ENCODE results near the gene KIAA1671. TPM values are rescaled to one million over a fixed set of nuclear protein-coding genes. Genes with fewer than 3 reads are reported as not detected.
A peak's percentile ranks its signal among the peaks of the same experiment; 100 is the strongest.

KIAA1671 gene
- total RNA-seq, 1 donor from 2014 or later, result 12.8 TPM

GRCh38 chr22:24996420-24996952 is 44.0 kb downstream of the KIAA1671 start:
- peak; percentile 48 for ATAC-seq
- no peak for DNase-seq (ENCODE audit: missing footprints)
- intact Hi-C loops (cut with DNase I), result no loop called here

DNA sequence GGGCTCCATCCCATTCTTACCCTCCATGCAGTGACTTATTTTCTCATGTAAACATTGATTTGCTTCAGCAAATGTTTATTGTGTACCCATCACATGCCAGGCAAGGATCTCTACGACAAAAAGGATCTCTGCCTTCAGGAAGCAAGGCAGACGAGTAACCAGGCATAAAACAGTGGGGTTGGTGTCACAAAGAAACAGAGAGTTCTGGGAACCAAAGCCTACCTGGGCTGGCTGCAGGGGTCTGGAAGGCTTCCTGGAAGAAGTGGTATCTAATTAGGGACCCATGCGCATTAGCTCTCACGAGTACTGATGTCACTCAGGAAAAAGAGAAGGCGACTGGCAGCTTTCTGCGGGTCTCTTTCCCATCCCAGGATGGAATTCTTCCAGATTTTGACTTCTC is 44.5 kb downstream of the KIAA1671 start:
- intact Hi-C loops (cut with DNase I), result no loop called here
- DNase-seq (ENCODE audit: missing footprints) (no peak), ATAC-seq (no peak)

DNA sequence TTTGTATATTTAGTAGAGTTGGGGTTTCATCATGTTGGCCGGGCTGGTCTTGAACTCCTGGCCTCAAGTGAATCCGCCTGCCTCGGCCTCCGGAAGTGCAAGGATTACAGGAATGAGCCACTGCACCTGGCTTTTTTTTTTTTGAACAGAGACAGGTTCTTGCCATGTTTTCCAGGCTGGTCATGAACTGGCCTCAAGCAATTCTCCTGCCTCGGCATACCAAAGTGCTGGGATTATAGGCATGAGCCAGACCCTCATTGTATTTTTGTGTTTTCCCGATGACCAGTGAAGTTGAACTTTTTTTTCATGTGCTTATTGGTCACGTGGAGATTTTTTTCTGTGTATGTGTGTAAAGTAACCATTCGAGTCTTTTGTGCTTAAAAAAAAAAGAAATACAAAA is 48.2 kb downstream of the KIAA1671 start:
- ATAC-seq, result no peak
- no peak for DNase-seq (ENCODE audit: missing footprints)
- intact Hi-C loops (cut with DNase I), result no loop called here

DNA sequence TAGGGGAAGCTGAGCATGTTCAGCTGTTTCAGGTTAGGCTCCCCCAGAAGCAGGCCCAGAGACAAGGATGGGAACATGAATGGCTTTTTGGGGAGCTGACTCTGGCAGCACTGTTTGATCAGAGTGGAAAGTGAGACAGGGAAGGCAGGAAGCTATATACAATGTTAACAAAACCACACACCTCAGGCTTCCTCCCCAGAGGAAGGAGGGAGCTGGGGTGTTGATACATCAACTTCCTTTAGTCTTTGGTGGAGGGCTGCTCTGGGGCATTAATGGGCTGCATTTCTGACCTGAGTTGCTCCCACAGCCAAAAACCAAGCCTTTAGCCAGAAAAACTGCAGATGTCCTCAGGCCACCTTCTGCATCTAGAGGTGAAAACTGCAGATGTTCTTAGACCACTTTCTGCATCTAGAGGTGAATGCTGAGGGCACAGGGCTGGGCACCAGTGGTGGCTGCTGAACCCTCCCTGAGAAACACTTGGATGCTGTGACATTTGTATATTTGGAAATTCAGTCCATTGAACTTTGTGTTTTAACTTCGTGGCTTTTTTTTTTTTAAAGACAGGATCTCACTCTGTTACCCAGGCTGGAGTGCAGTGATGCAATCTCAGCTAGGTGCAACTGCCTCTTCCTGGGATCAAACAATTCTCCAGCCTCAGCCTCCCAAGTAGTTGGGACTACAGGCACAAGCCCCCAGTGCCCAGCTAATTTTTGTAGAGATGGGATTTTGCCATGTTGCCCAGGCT is 49.9 kb downstream of the KIAA1671 start:
- ATAC-seq (no peak), DNase-seq (ENCODE audit: missing footprints) (no peak)
- intact Hi-C loops (cut with DNase I), result no loop called here

DNA sequence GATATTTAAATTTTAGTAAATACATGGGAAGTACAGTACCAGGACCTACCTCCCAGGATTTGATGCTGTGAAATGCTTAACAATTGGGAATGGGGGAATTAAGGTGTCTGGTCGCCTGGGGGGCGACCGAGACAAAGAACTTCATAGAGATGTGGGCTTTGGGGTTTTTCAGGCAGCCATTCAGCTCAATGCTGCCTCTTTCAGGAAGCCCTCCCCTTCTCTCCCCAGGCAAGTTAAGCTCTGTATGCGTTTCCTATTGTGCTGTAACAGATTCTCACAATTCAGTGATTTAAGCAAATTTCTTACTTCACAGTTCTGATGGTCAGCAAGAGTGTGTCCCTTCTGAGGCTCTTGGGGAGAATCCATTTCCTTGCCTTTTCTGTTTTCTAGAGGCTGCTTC is 53.8 kb downstream of the KIAA1671 start:
- DNase-seq (ENCODE audit: missing footprints), result no peak
- no peak for ATAC-seq
- intact Hi-C loops (cut with DNase I), result no loop called here

- DNase-seq (ENCODE audit: missing footprints) (no peak), ATAC-seq (no peak)
- intact Hi-C loops (cut with DNase I), result no loop called here
Observed at GRCh38 chr22:25007444-25008106, 55.1 kb downstream of the KIAA1671 start.

DNA sequence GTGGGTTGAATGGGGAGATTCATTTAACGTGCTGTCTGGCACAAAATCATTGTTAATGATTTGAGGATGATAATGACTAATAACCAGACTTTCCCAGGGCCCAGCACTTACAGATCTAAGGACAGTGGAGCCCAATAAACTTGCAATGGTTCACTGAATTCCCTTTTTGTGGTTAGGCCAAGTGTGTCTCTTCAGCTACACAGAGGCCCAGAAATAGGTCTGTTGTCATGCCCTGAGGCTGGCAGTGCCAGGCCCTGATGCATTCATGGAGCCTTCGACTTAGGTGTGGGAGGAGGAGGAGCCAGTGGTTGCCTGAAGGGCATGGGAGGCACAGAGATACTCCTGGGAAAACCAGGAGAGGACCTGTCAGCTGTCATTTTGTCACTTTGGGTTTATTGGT is 56.1 kb downstream of the KIAA1671 start:
- DNase-seq (ENCODE audit: missing footprints), result no peak
- intact Hi-C loops (cut with DNase I), result no loop called here
- peak; percentile 85 for ATAC-seq

DNA sequence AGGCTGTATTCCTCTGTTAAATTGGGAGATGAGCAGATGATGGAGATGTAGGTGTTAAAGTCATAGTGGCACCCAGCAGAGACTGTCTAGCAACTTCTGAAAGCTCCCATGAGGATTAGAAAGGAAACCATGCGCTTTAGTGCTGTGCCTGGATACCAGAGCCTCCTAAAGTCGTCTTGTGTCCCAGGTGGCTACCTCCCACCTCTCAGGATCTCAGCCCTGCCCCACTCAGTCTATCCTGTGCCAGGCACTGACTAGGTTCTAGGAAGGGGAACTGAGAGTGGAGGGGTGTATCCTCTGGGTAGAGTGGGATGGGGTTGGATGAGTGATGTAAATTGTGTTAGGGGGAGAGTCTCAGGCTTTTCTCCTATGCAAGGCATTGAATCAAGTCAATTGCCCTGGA is 60.2 kb downstream of the KIAA1671 start:
- intact Hi-C loops (cut with DNase I), result no loop called here
- DNase-seq (ENCODE audit: missing footprints) (no peak), ATAC-seq (no peak)

- DNase-seq (ENCODE audit: missing footprints) (no peak), ATAC-seq (peak; percentile 53)
- intact Hi-C loops (cut with DNase I), result no loop called here
Observed at GRCh38 chr22:25013607-25014006, 61.1 kb downstream of the KIAA1671 start.

DNA sequence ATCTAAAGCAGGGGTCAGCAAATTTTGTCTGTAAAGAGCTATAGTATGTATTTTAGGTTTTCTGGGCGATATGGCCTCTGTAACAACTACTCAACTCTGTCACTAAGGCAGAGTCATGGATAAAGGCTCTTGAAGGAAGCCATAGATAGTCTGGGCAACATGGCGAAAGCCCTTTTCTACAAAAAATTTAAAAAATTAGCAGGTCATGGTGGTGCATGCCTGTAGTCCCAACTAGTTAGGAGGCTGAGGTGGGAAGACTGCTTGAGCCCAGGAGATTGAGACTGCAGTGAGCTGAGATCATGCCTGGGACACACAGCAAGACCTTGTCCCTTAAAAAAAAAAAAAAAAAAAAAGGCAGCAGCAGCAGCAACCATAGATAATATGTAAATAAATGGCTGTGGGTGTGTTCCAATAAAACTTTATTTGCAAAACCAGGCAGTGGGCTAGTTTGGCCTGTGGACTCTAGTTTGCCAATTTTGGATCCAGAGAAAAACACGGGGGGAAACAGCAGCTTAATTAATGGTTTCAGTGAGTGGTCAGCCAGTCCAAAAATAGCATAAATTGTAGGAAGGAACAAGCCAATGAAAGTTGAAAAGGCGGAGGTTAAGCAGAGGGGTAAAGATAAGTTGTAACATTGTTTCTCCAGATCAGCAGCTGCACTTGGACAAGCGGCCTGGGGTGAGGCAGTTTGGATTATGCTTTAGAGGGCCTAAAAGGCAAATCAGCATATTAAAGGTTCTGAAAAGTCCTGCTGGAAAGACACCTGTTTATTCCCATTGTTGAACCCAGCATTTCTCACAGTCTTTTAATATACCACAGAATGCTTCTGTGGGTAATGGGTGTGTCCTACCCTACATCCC is 62.6 kb downstream of the KIAA1671 start:
- intact Hi-C loops (cut with DNase I), result no loop called here
- ATAC-seq (no peak), DNase-seq (ENCODE audit: missing footprints) (no peak)

DNA sequence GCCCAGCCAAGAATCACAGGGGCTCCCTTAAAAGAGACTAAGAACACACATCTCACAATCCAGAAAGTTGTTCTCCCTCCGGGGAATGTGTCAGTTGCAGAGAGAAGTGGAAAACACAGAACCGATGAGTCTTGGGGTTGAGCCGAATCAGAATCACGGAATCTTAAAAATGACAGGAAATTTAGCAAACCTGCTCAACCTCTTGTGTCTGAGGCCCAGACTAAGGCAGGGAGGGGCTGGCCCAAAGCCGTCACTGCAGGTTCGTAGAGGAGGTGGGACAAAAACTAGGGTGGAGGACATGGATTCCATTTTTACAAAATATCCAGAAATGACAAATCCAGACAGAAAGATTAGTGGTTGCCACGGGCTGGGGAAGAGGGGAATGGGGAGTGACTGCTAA is 63.8 kb downstream of the KIAA1671 start:
- DNase-seq (ENCODE audit: missing footprints) (no peak), ATAC-seq (no peak)
- intact Hi-C loops (cut with DNase I), result no loop called here

- intact Hi-C loops (cut with DNase I), result no loop called here
- no peak for DNase-seq (ENCODE audit: missing footprints)
- no peak for ATAC-seq
Observed at GRCh38 chr22:25018009-25018408, 65.5 kb downstream of the KIAA1671 start.

DNA sequence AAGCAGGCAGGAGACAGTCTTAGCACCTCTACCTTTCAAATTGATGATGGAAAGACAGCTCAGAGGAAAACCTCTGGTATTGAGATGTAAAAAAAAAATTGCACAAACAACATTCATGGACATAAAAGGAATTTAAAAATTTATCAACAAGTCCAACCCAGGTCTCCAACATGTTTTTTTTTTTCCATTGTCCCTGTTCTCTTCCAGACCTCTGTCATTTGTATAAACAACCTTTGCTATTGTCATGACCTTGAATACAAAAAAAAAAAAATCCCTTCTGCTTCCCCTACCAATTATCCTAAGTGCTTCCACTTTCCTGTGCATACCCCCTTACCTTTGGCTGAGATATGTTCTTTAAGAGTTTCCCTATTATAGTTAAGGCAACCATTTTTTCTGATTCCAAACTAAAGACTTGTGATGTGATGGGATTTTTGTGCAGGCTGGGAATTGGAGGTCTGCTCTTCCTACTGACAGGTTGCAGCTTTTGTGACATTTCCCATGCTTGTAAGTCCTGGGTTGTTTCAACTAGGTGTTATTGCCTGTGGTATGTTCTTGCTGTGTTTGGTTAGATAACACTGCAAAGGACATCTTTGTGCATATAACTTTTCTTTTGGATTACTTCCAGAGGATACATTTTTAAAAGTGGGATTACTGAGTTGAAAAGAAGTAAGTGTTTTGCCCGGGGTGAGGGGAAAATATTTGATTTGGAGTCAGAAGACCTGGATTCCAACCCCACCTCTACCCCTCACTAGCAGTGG is 67.1 kb downstream of the KIAA1671 start:
- no peak for DNase-seq (ENCODE audit: missing footprints)
- intact Hi-C loops (cut with DNase I), result no loop called here
- ATAC-seq, result no peak

GRCh38 chr22:25021409-25021808 is 68.9 kb downstream of the KIAA1671 start:
- no peak for DNase-seq (ENCODE audit: missing footprints)

GRCh38 chr22:25021976-25022711 is 69.6 kb downstream of the KIAA1671 start:
- peak; percentile 69 for ATAC-seq
- DNase-seq (ENCODE audit: missing footprints), result no peak
- intact Hi-C loops (cut with DNase I), result no loop called here

More at GRCh38 chr22:25021409-25021808, 68.9 kb downstream of the KIAA1671 start:
- no peak for ATAC-seq
- intact Hi-C loops (cut with DNase I), result no loop called here

DNA sequence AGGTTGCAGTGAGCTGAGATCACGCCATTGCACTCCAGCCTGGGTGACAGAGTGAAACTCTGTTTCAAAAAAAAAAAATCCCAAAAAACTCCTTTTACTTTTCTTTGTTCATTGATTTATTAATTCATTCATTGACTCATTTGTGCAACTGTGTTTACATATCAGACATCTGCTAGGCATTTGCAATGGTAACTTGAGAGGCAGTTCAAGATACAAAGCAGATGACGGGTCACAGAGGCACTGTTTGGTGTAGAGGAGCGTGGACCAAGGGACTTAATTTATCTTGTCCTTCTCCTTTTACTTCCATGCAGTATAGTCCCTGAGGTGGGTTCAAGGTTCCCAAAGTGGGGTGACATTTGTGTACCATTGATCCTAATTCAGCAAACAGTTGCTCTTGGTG is 71.4 kb downstream of the KIAA1671 start:
- DNase-seq (ENCODE audit: missing footprints), result no peak
- intact Hi-C loops (cut with DNase I), result no loop called here

GRCh38 chr22:25024895-25025294 is 72.4 kb downstream of the KIAA1671 start:
- intact Hi-C loops (cut with DNase I), result loop anchor here (5.0 kb wide), 1 partner anchor 33 kb away; no protein-coding TSS in a partner anchor
- DNase-seq (ENCODE audit: missing footprints) (no peak), ATAC-seq (no peak)

More for the DNA sequence above, 71.4 kb downstream of the KIAA1671 start:
- no peak for ATAC-seq

All from Right ventricle myocardium inferior (tissue), 1 donor.